Neutrophil (primary cell): ENCODE data around the gene KHNYN.

Experiments
- H3K27ac ChIP-seq: fragments of 200-600 bp; sonication (generic); 2 replicates; pipeline ENCODE4 v1.5.1; 2016; ENCODE audit warnings: mild to moderate bottlenecking, moderate library complexity
- H3K27me3 ChIP-seq: fragments of 200-600 bp; sonication (generic); 2 replicates; pipeline ENCODE4 v1.6.0; 2016; ENCODE audit warnings: mild to moderate bottlenecking
- H3K36me3 ChIP-seq: fragments of 200-600 bp; sonication (generic); 2 replicates; pipeline ENCODE4 v1.5.1; 2017
- H3K4me1 ChIP-seq, 2 experiments: fragments of 200-600 bp in 1 of 2; sonication (generic) in 1 of 2; 1 replicate in 1 of 2; 2 replicates in 1 of 2; pipeline versions ENCODE4 v1.5.1 to v1.6.1; 2013 to 2016; ENCODE audit warnings: low read depth in 1 of 2, low read length in 1 of 2, mild to moderate bottlenecking in 1 of 2, moderate library complexity in 1 of 2; ENCODE audit not compliant: control insufficient read depth in 1 of 2, insufficient read depth in 1 of 2
- H3K4me3 ChIP-seq, 2 experiments: fragments of 200-600 bp in 1 of 2; sonication (generic) in 1 of 2; 1 replicate in 1 of 2; 2 replicates in 1 of 2; pipeline ENCODE4 v1.5.1; 2013 to 2016; ENCODE audit warnings: low read depth in 1 of 2, low read length in 1 of 2, mild to moderate bottlenecking in 1 of 2, moderate library complexity in 1 of 2
- H3K9me3 ChIP-seq: fragments of 200-600 bp; sonication (generic); 2 replicates; pipeline ENCODE4 v1.5.1; 2016
- TF ChIP-seq, protein P1 (sequence below): fragments of 200-600 bp; sonication (generic); IDR thresholded peaks from 2 replicates; pipeline ENCODE4 v1.5.1; 2016; ENCODE audit warnings: antibody characterized with exemption

KHNYN gene

DNA sequence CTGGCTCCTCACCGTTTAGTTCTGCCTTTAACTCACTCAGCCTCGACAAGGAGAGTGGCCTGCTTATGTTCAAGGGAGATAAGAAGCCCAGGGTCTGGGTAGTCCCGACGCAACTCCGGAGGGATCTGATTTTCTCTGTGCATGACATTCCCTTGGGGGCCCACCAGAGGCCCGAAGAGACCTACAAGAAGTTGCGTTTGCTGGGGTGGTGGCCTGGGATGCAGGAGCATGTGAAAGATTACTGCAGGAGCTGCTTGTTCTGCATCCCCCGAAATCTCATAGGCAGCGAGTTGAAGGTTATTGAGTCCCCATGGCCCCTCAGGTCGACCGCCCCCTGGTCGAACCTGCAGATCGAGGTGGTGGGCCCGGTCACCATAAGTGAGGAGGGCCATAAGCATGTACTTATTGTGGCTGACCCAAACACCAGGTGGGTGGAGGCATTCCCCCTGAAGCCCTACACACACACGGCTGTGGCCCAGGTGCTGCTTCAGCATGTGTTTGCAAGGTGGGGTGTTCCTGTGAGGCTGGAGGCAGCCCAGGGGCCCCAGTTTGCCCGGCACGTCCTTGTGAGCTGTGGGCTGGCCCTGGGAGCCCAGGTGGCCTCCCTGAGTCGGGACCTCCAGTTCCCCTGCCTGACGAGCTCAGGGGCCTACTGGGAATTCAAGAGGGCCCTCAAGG lies 13.4 kb upstream of the KHNYN start:
- H3K4me1 ChIP-seq = no peaks in the 10 kb centered on the region
- TF ChIP-seq, protein P1, sequence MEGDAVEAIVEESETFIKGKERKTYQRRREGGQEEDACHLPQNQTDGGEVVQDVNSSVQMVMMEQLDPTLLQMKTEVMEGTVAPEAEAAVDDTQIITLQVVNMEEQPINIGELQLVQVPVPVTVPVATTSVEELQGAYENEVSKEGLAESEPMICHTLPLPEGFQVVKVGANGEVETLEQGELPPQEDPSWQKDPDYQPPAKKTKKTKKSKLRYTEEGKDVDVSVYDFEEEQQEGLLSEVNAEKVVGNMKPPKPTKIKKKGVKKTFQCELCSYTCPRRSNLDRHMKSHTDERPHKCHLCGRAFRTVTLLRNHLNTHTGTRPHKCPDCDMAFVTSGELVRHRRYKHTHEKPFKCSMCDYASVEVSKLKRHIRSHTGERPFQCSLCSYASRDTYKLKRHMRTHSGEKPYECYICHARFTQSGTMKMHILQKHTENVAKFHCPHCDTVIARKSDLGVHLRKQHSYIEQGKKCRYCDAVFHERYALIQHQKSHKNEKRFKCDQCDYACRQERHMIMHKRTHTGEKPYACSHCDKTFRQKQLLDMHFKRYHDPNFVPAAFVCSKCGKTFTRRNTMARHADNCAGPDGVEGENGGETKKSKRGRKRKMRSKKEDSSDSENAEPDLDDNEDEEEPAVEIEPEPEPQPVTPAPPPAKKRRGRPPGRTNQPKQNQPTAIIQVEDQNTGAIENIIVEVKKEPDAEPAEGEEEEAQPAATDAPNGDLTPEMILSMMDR = no peak

DNA sequence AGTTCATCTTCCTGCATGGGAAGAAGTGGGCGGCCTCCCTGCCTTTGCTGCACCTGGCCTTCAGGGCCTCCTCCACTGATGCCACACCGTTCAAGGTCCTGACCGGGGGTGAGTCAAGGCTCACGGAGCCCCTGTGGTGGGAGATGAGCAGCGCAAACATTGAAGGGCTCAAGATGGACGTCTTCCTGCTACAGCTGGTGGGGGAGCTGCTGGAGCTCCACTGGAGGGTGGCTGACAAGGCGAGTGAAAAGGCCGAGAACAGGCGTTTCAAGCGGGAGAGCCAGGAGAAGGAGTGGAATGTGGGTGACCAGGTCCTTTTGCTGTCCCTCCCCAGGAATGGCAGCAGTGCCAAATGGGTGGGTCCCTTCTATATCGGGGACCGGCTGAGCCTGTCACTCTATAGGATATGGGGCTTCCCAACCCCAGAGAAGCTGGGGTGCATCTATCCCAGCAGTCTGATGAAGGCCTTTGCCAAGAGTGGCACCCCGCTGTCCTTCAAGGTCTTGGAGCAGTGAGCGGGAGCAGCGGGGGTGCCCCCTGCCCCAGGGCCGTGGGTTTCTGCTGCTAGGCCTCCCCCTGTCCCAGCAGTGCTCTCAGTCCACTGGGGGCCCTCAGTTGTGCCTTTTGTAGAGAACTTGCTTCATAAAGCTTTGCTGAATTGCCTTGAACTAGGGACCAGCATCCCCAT lies 12.7 kb upstream of the KHNYN start:
- Histone ChIP-seq H3K4me1 (no peaks in the 10 kb centered on the region), H3K4me3 (no peak overlapping the region), H3K9me3 (no peaks in the 10 kb centered on the region), H3K27ac (no peak overlapping the region), H3K36me3 (no peaks in the 10 kb centered on the region), H3K27me3 (peaks cover 17% of the 10 kb centered on the region)
- TF ChIP-seq, protein P1 = no peak

More for the DNA sequence above, 13.4 kb upstream of the KHNYN start:
- Histone ChIP-seq H3K4me3 (no peak overlapping the region), H3K27ac (no peak overlapping the region), H3K9me3 (no peaks in the 10 kb centered on the region), H3K36me3 (no peaks in the 10 kb centered on the region), H3K27me3 (peaks cover 17% of the 10 kb centered on the region)

DNA sequence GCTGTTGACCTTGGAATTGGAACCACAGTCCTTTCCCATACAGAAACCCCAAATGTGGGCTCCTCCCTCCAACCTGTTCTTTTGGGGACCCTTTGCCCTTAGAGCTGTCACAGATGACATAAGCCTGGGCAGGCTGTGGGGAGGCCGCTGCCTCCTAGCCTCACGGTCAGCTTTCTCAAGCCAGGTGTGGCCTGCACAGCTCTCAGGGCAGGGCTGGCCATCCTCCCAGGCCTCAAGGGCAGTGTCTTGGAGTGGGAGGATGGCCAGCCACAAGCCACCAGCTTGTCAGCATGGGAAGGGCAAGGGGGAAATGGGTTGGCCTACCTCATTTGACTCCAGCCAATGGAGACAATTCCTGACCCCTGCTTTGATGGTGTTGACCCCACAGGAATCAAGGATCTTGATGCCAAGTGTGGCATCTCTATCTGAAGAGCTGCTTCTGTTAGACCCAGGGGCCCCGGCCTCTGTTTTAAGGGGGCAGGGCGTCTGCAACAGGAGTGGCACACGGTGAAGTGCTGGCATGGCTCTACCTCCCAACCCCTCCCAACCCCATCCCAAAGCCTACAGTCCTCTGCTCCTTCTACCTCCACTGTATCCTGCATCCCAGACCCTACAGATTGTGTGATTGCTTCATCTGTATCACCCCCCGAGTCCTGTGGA lies 11.8 kb upstream of the KHNYN start:
- H3K27me3 ChIP-seq = peaks cover 17% of the 10 kb centered on the region
- no peak overlapping the region for H3K4me3 ChIP-seq
- H3K4me1 ChIP-seq = peaks cover 0 to 4% of the 10 kb centered on the region in 2 experiments
- TF ChIP-seq, protein P1 = no peak
- no peaks in the 10 kb centered on the region for H3K36me3 ChIP-seq
- no peaks in the 10 kb centered on the region for H3K9me3 ChIP-seq
- no peak overlapping the region for H3K27ac ChIP-seq

DNA sequence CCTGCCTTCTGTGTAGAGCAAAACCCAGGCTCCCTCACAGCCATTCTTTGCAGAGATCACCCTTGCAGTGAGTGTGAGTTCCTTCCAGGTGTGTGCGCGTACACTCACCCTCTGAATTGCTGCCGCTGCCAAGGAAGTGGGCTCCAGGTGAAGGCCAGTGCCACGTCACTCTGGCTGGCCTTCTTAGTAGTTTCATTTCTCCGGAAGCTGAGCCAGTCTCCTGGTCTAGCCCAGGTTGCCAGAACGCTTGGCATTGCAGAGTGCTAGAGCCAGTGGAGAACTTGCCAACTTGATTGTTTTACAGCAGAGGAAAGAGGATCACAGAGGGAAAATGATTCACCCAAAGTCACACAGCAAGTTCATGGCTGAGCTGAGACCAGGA lies 11.3 kb upstream of the KHNYN start:
- peaks cover 17% of the 10 kb centered on the region for H3K27me3 ChIP-seq

DNA sequence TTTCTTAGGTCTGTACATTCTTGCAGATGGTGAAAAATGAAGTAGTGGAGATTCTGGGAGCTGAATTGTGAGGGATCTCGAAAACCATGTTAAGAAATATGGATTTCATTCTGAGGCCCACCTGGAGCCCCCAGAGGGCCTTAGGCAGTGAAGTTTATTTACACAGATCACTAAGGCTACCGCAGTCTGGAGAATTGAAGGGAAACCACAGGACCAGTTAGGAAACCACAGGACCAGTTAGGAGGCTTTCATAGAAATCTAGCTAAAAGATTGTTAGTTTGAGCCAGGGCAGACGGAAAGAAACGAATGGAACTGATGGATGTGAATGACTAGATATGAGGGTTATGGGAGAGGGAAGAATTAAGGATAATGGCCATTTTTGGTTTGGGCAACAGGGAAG lies 7.5 kb upstream of the KHNYN start:
- no peaks in the 10 kb centered on the region for H3K9me3 ChIP-seq
- TF ChIP-seq, protein P1 = no peak
- no peak overlapping the region for H3K27ac ChIP-seq
- H3K36me3 ChIP-seq = no peaks in the 10 kb centered on the region
- H3K4me1 ChIP-seq = peaks cover 9 to 14% of the 10 kb centered on the region in 2 experiments
- H3K27me3 ChIP-seq = peaks cover 17% of the 10 kb centered on the region
- H3K4me3 ChIP-seq = no peak overlapping the region

More for the DNA sequence above, 11.3 kb upstream of the KHNYN start:
- Histone ChIP-seq H3K9me3 (no peaks in the 10 kb centered on the region), H3K4me1 (peaks cover 0 to 4% of the 10 kb centered on the region in 2 experiments), H3K4me3 (no peak overlapping the region), H3K36me3 (no peaks in the 10 kb centered on the region), H3K27ac (no peak overlapping the region)
- TF ChIP-seq, protein P1 = no peak
